ENCODE measurements around the gene IL27RA. TPM values are rescaled to one million over a fixed set of nuclear protein-coding genes. Genes with fewer than 3 reads are reported as not detected.

The IL27RA gene
- total RNA-seq, 1 experiment from 2014 or later, result 14.2 TPM

DNA sequence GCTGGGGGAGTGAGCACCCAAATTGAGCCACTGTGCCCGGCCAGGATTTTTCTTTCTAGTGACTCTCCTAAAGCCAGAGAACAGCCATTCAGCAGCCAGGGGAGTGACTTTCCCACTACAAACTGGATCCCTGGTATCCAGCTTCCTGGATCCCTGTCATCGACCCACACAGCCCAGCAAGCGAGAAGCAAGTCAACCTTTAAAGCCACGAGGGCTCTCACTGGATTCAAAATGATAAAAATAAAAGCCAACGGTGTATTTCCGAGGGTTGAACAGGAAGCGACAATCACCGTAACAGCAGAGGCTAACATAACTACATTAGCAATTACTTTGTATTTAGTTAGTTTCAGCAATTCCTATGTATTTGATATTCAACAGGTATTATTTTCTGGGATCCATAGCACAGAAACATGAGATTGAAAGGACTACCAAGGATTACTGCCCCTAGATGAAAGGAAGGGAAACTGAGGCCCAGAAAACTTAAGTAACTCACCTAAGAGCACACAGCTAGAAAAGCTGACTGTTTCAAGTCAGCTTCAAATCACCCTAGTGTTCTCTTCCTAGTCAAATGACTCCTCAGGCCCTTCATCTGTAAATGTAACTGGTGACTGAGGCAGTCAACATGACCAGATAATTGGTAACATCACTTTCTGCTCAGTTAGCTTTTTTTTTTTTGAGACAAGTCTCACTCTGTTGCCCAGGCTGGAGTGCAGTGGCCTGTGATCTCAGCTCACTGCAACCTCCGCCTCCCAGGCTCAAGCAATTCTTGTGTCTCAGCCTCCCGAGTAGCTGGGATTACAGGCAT lies 28.1 kb upstream of the IL27RA start:
- CTCF ChIA-PET, result interaction anchor here (0.5 kb wide), 1 partner anchor 345 kb away, joined by 4 read pairs; no protein-coding TSS in a partner anchor
- H3K36me3 ChIP-seq (ENCODE audit: low read depth, low read length), result peaks cover 15% of the 10 kb centered on the region
- H3K9me2 ChIP-seq (replicated peaks; ENCODE audit: low read length), result no peaks in the 10 kb centered on the region
- POLR2A ChIA-PET (ENCODE audit: unreplicated experiment), result no interaction called here
- BruUV-seq (replicated peaks), result TSS peak; percentile 8
- H3F3A ChIP-seq (ENCODE audit: low read length, unreplicated experiment), result peaks cover 7% of the 10 kb centered on the region
- TF ChIP-seq, protein P1, sequence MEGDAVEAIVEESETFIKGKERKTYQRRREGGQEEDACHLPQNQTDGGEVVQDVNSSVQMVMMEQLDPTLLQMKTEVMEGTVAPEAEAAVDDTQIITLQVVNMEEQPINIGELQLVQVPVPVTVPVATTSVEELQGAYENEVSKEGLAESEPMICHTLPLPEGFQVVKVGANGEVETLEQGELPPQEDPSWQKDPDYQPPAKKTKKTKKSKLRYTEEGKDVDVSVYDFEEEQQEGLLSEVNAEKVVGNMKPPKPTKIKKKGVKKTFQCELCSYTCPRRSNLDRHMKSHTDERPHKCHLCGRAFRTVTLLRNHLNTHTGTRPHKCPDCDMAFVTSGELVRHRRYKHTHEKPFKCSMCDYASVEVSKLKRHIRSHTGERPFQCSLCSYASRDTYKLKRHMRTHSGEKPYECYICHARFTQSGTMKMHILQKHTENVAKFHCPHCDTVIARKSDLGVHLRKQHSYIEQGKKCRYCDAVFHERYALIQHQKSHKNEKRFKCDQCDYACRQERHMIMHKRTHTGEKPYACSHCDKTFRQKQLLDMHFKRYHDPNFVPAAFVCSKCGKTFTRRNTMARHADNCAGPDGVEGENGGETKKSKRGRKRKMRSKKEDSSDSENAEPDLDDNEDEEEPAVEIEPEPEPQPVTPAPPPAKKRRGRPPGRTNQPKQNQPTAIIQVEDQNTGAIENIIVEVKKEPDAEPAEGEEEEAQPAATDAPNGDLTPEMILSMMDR (conservative IDR thresholded peaks at IDR 0.05; ENCODE audit: low read depth, low read length), result no peak
- no peak for TF ChIP-seq EZH2phosphoT487 (IDR thresholded peaks at IDR 0.05; ENCODE audit: borderline replicate concordance, low read length)
- TF ChIP-seq EZH2 (IDR thresholded peaks at IDR 0.05; ENCODE audit: low read length, unreplicated experiment), result no peak
- peaks cover 8% of the 10 kb centered on the region; the same call in 1 of the 2 replicates for H3K4me1 ChIP-seq (ENCODE audit: insufficient read depth, low read length)
- H2AFZ ChIP-seq (ENCODE audit: low read length), result no peak overlapping the region
- H3K4me3 ChIP-seq (ENCODE audit: low read length), result no peak overlapping the region
- peaks cover 39% of the 10 kb centered on the region for H3K79me2 ChIP-seq (ENCODE audit: low read length)
- no peak overlapping the region for H3K4me2 ChIP-seq (ENCODE audit: low read length)
- no peaks in the 10 kb centered on the region for H4K20me1 ChIP-seq (ENCODE audit: low read length)
- H3K9me3 ChIP-seq (ENCODE audit: low read length), result peaks cover 6% of the 10 kb centered on the region; the same call in 1 of the 2 replicates
- ATAC-seq (no peak), DNase-seq (no peak)
- no peak overlapping the region for H3K9ac ChIP-seq (ENCODE audit: low read length)
- H3K27me3 ChIP-seq (ENCODE audit: low read length), result no peaks in the 10 kb centered on the region
- H3K27ac ChIP-seq (ENCODE audit: low read length), result no peak overlapping the region
- intact Hi-C loops (cut with micrococcal nuclease), result no loop called here

GRCh38 chr19:14004619-14005348 lies 26.8 kb upstream of the IL27RA start:
- no peaks in the 10 kb centered on the region for H3K9me3 ChIP-seq (ENCODE audit: low read length)
- ATAC-seq (no peak), DNase-seq (no peak)
- H3K36me3 ChIP-seq (ENCODE audit: low read depth, low read length), result peaks cover 4% of the 10 kb centered on the region
- peaks cover 7% of the 10 kb centered on the region for H3F3A ChIP-seq (ENCODE audit: low read length, unreplicated experiment)
- ChIA-PET CTCF (interaction anchor here (0.6 kb wide), 1 partner anchor 27 kb away, joined by 4 read pairs; the partner anchor contains the start of gene IL27RA), POLR2A (ENCODE audit: unreplicated experiment) (interaction anchor here (0.6 kb wide), 1 partner anchor 220 kb away, joined by 13 read pairs; no protein-coding TSS in a partner anchor)
- H4K20me1 ChIP-seq (ENCODE audit: low read length), result no peaks in the 10 kb centered on the region
- no TSS peak for BruUV-seq (replicated peaks)
- no peaks in the 10 kb centered on the region for H3K27me3 ChIP-seq (ENCODE audit: low read length)
- peak overlapping the region; percentile 51 for H2AFZ ChIP-seq (ENCODE audit: low read length)
- H3K79me2 ChIP-seq (ENCODE audit: low read length), result peaks cover 39% of the 10 kb centered on the region
- H3K9me2 ChIP-seq (replicated peaks; ENCODE audit: low read length), result no peaks in the 10 kb centered on the region
- peak overlapping the region; percentile 85 for H3K4me2 ChIP-seq (ENCODE audit: low read length)
- intact Hi-C loops (cut with micrococcal nuclease), result no loop called here
- peak overlapping the region; percentile 98; the same call in 1 of the 2 replicates for H3K9ac ChIP-seq (ENCODE audit: low read length)
- peak overlapping the region; percentile 5; the same call in 1 of the 2 replicates for H3K27ac ChIP-seq (ENCODE audit: low read length)
- TF ChIP-seq EZH2 (IDR thresholded peaks at IDR 0.05; ENCODE audit: low read length, unreplicated experiment) (no peak), EZH2phosphoT487 (IDR thresholded peaks at IDR 0.05; ENCODE audit: borderline replicate concordance, low read length) (no peak)
- TF ChIP-seq, protein P1 (conservative IDR thresholded peaks at IDR 0.05; ENCODE audit: low read depth, low read length), result no peak
- H3K4me3 ChIP-seq (ENCODE audit: low read length), result peak overlapping the region; percentile 84
- H3K4me1 ChIP-seq (ENCODE audit: insufficient read depth, low read length), result peaks cover 13% of the 10 kb centered on the region
